Osteocyte (in vitro differentiated cells): ENCODE measurements around the gene NEK9. TPM values are rescaled to one million over a fixed set of nuclear protein-coding genes. Genes with fewer than 3 reads are reported as not detected.
A peak's percentile ranks its signal among the peaks of the same experiment; 100 is the strongest.

Experiments used
- DNase-seq: peaks from one replicate; pipeline ENCODE4 v3.0.0; 2021; ENCODE audit warnings: mixed read lengths; ENCODE audit not compliant: unreplicated experiment; ENCODE audit errors: extremely low spot score
- H3K27ac Mint-ChIP-seq: one replicate; pipeline ENCODE4 v1.8.0; 2021; ENCODE audit warnings: mild to moderate bottlenecking, mixed read lengths; ENCODE audit not compliant: unreplicated experiment
- H3K27me3 Mint-ChIP-seq: one replicate; pipeline ENCODE4 v1.8.0; 2021; ENCODE audit warnings: mixed read lengths; ENCODE audit not compliant: unreplicated experiment
- H3K36me3 Mint-ChIP-seq: one replicate; pipeline ENCODE4 v1.8.0; 2021; ENCODE audit warnings: mixed read lengths; ENCODE audit not compliant: unreplicated experiment
- H3K4me1 Mint-ChIP-seq: one replicate; pipeline ENCODE4 v1.8.0; 2021; ENCODE audit warnings: mixed read lengths; ENCODE audit not compliant: unreplicated experiment
- H3K4me3 Mint-ChIP-seq: one replicate; pipeline ENCODE4 v1.8.0; 2021; ENCODE audit warnings: mild to moderate bottlenecking, moderate library complexity, mixed read lengths; ENCODE audit not compliant: unreplicated experiment
- H3K9me3 Mint-ChIP-seq: one replicate; pipeline ENCODE4 v1.8.0; 2021; ENCODE audit warnings: mixed read lengths; ENCODE audit not compliant: unreplicated experiment
- total RNA-seq: library from RNA; stranded (reverse); gene quantifications from 2 replicates; pipeline ENCODE4 v1.2.1, GENCODE V29; 2021
- TF ChIP-seq, protein P1 (sequence below): fragments of 200-600 bp; sonication (generic); IDR thresholded peaks from 2 replicates; pipeline ENCODE4 v1.5.0; 2021; ENCODE audit warnings: antibody characterized with exemption, mild to moderate bottlenecking, moderate library complexity

Gene NEK9
- total RNA-seq, 1 donor from 2014 or later: 117 TPM

DNA sequence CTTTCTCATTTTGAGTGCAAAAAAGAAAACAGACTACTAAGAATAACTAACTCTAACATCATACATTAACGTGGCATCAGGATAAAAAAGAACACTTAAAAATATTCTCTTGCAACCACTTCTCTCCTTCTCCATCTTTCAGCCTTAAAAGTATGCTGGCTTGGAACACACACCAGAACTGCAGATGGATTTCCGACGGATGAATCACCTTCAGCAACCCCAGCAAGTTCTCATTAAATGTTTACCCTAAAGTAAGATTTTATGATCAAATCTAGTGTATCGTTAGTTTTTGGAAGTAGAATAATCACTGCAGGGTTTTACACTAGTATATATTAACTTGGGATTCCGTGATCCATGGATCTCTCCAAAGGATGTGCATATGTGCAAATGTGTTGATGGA is 1.2 kb downstream of the NEK9 start:
- no peaks in the 10 kb centered on the region for H3K27me3 Mint-ChIP-seq
- no peak for DNase-seq
- H3K36me3 Mint-ChIP-seq: peaks cover 7% of the 10 kb centered on the region
- H3K4me3 Mint-ChIP-seq: peak overlapping the region; percentile 93
- H3K9me3 Mint-ChIP-seq: no peaks in the 10 kb centered on the region
- peaks cover 35% of the 10 kb centered on the region for H3K4me1 Mint-ChIP-seq
- TF ChIP-seq, protein P1, sequence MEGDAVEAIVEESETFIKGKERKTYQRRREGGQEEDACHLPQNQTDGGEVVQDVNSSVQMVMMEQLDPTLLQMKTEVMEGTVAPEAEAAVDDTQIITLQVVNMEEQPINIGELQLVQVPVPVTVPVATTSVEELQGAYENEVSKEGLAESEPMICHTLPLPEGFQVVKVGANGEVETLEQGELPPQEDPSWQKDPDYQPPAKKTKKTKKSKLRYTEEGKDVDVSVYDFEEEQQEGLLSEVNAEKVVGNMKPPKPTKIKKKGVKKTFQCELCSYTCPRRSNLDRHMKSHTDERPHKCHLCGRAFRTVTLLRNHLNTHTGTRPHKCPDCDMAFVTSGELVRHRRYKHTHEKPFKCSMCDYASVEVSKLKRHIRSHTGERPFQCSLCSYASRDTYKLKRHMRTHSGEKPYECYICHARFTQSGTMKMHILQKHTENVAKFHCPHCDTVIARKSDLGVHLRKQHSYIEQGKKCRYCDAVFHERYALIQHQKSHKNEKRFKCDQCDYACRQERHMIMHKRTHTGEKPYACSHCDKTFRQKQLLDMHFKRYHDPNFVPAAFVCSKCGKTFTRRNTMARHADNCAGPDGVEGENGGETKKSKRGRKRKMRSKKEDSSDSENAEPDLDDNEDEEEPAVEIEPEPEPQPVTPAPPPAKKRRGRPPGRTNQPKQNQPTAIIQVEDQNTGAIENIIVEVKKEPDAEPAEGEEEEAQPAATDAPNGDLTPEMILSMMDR: no peak
- H3K27ac Mint-ChIP-seq: peak overlapping the region; percentile 99

DNA sequence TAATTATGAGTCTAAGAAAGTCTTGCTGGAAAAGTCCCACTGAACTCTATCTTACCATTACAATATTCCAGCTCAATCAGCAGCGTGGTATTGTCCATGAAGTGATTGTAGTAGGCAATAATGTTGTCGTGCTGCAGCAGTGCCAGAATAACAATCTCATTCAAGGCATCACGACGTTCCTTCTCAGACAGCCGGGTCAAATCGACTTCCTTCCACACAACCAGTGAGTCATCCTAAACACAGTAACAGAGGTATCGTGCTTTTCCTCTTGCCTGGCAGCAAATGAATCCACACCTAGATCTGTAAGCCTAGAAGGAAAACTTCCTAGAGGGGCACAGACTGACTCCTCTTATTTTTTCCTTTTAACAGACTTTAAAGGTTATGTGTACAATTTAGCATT is 2.9 kb downstream of the NEK9 start:
- H3K4me1 Mint-ChIP-seq: peaks cover 35% of the 10 kb centered on the region
- TF ChIP-seq, protein P1: no peak
- H3K27ac Mint-ChIP-seq: peak overlapping the region; percentile 59
- H3K4me3 Mint-ChIP-seq: no peak overlapping the region
- peaks cover 15% of the 10 kb centered on the region for H3K36me3 Mint-ChIP-seq
- DNase-seq: no peak
- no peaks in the 10 kb centered on the region for H3K27me3 Mint-ChIP-seq
- no peaks in the 10 kb centered on the region for H3K9me3 Mint-ChIP-seq

DNA sequence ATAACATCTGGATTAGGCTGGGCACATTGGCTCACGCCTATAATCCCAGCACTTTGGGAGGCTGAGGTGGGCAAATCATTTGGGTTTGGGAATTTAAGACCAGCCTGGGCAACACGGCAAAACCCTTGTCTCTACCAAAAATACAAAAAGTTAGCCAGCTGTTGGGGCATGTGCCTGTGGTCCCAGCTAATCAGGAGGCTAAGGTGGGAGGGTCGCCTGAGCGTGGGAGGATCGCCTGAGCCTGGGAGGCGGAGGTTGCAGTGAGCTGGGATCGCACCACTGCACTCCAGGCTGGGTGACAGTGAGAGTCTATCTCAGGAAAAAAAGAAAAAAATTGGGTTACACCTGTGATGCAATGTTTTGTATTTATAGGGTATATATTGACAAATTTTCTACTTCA is 5.3 kb downstream of the NEK9 start:
- no peaks in the 10 kb centered on the region for H3K27me3 Mint-ChIP-seq
- H3K36me3 Mint-ChIP-seq: peaks cover 30% of the 10 kb centered on the region
- no peak overlapping the region for H3K4me3 Mint-ChIP-seq
- H3K9me3 Mint-ChIP-seq: no peaks in the 10 kb centered on the region
- DNase-seq: no peak
- H3K27ac Mint-ChIP-seq: no peak overlapping the region
- H3K4me1 Mint-ChIP-seq: peaks cover 25% of the 10 kb centered on the region
- TF ChIP-seq, protein P1: no peak

DNA sequence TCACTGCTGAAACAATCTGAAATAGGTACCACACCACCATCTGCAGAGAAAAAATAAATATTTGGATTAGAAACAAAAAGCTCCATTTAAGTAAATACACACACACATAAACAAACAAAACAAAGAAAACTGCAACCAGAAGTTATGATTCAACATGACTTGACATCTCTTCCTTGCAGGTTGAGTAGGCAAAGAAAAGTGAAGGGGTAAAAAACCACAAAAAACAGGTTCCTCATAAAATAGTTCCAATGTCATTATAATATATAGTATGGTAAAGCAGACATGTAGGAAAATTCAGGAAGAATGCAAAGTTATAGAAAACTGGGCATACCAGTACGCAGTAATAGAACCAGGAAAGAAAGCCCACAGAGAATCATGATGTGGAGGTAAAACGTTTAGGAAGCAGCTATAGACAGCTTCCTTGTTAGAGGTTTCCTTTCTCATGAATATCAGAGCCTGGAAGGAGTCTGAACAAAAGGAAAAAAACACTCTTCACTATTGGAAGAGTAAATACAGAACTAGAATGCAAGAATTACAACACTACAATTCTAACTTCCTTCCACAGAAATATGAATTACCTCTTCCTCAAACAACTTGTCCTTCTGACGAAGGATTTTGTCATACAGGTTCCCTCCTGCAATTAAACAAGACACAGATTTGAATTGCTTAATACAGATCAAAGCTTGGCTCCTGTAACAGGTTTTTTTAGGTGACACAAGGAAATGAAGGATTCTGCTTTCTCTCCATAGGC is 6.1 kb downstream of the NEK9 start:
- H3K4me1 Mint-ChIP-seq: peaks cover 19% of the 10 kb centered on the region
- H3K9me3 Mint-ChIP-seq: no peaks in the 10 kb centered on the region
- no peak for DNase-seq
- H3K36me3 Mint-ChIP-seq: peaks cover 33% of the 10 kb centered on the region
- TF ChIP-seq, protein P1: no peak
- no peaks in the 10 kb centered on the region for H3K27me3 Mint-ChIP-seq
- H3K4me3 Mint-ChIP-seq: no peak overlapping the region
- no peak overlapping the region for H3K27ac Mint-ChIP-seq

DNA sequence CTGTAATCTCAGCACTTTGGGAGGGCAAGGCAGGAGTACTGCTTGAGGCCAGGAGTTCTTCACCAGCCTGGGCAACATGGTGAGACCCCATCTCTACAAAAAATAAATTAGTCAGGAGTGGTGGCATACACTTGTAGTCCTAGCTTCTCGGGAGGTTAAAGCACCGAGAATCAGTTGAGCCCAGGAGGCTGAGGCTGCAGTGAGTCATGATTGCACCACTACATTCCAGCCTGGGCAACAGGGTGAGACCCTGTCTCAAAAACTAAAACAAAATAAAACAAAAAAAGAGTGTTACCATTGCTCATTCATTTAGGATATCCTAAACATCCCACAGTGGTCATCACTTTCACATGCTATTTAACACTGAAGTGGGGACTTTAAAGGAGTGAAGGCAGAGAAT is 7.8 kb downstream of the NEK9 start:
- Mint-ChIP-seq H3K27me3 (no peaks in the 10 kb centered on the region), H3K4me3 (no peak overlapping the region), H3K4me1 (peaks cover 4% of the 10 kb centered on the region), H3K27ac (no peak overlapping the region), H3K36me3 (peaks cover 37% of the 10 kb centered on the region), H3K9me3 (no peaks in the 10 kb centered on the region)
- TF ChIP-seq, protein P1: no peak
- no peak for DNase-seq
